Uterus (tissue), 4 donors: ENCODE data around the gene RCAN2. TPM values are rescaled to one million over a fixed set of nuclear protein-coding genes. Genes with fewer than 3 reads are reported as not detected.

ENCODE experiments used
- DNase-seq, 2 donors: peaks; one replicate each; pipeline ENCODE4 v3.0.0-alpha.2; 2019 to 2020
- H3K27ac ChIP-seq, 2 donors: fragments of 200-600 bp; sonication (generic); 1 replicate in 1 of 2; 2 replicates in 1 of 2; pipeline ENCODE4 v1.5.1; 2016 to 2018
- H3K27me3 ChIP-seq, 2 donors: fragments of 200-600 bp; sonication (generic); one replicate each; pipeline ENCODE4 v1.5.1; 2018 to 2019; ENCODE audit warnings: control low read depth in 1 of 2
- H3K36me3 ChIP-seq, 2 donors: fragments of 200-600 bp; sonication (generic); one replicate each; pipeline ENCODE4 v1.5.1; 2019; ENCODE audit warnings: control low read depth in 1 of 2
- H3K4me1 ChIP-seq, 2 donors: fragments of 200-600 bp; sonication (generic); one replicate each; pipeline ENCODE4 v1.5.1; 2018 to 2019; ENCODE audit warnings: control low read depth in 1 of 2
- H3K4me3 ChIP-seq, 2 donors: fragments of 200-600 bp; sonication (generic); 1 replicate in 1 of 2; 2 replicates in 1 of 2; pipeline ENCODE4 v1.5.1; 2018 to 2019; ENCODE audit warnings: mild to moderate bottlenecking in 1 of 2
- H3K9me3 ChIP-seq, 2 donors: fragments of 200-600 bp; sonication (generic); one replicate each; pipeline ENCODE4 v1.5.1; 2019; ENCODE audit warnings: control low read depth in 1 of 2
- CTCF ChIP-seq, 4 experiments: fragments of 200-600 bp in 2 of 4; fragments of 450-650 bp in 2 of 4; sonication (generic) in 2 of 4; IDR thresholded peaks; one replicate each; pipeline ENCODE4 v1.5.1; 2016 to 2019; ENCODE audit warnings: antibody characterized with exemption in 4 of 4, mild to moderate bottlenecking in 2 of 4, moderate library complexity in 1 of 4
- POLR2A ChIP-seq, 2 donors: fragments of 450-650 bp; IDR thresholded peaks; one replicate each; pipeline ENCODE4 v1.6.1; 2016; ENCODE audit warnings: antibody characterized with exemption in 2 of 2, mild to moderate bottlenecking in 1 of 2, moderate library complexity in 1 of 2
- intact Hi-C: fragments of 100-400 bp; cut with DNase I; formaldehyde crosslinking; loops from one replicate; pipeline ENCODE4 v1.15.1; 2023; ENCODE audit warnings: low total_unique reads
- total RNA-seq, 4 donors: library from RNA; depleted of rRNA in 3 of 4; stranded (reverse); fragments of >200 nt in 3 of 4; gene quantifications; one replicate each; pipeline versions ENCODE4 v1.1.0 to v1.2.4, GENCODE V29; 2014 to 2023
- donor health status: DM: yes; HTN: yes; CAD: no.

The RCAN2 gene
- total RNA-seq, 4 donors from 2014 or later, result 3.0 to 36.4 (median 16.3) TPM

- H3K9me3 ChIP-seq, result no peaks in the 10 kb centered on the region
- H3K4me1 ChIP-seq, result no peaks in the 10 kb centered on the region
- no peak overlapping the region for H3K4me3 ChIP-seq
- intact Hi-C loops, result no loop called here
- no peaks in the 10 kb centered on the region for H3K27me3 ChIP-seq
- TF ChIP-seq CTCF (IDR thresholded peaks at IDR 0.05) (no peak), POLR2A (IDR thresholded peaks at IDR 0.05) (no peak)
- no peak overlapping the region for H3K27ac ChIP-seq
- no peaks in the 10 kb centered on the region for H3K36me3 ChIP-seq
- no peak for DNase-seq
Measured at GRCh38 chr6:46367354-46368168, 123.7 kb downstream of the RCAN2 start.

- Histone ChIP-seq H3K27ac (no peak overlapping the region), H3K36me3 (no peaks in the 10 kb centered on the region), H3K4me1 (no peaks in the 10 kb centered on the region), H3K4me3 (no peak overlapping the region), H3K9me3 (no peaks in the 10 kb centered on the region), H3K27me3 (no peaks in the 10 kb centered on the region)
- intact Hi-C loops, result no loop called here
- DNase-seq, result no peak
- no peak for TF ChIP-seq POLR2A (IDR thresholded peaks at IDR 0.05)
- no peak for TF ChIP-seq CTCF (IDR thresholded peaks at IDR 0.05)
Measured at GRCh38 chr6:46366190-46366900, 124.9 kb downstream of the RCAN2 start.

GRCh38 chr6:46357591-46357990 lies 133.7 kb downstream of the RCAN2 start:
- TF ChIP-seq POLR2A (IDR thresholded peaks at IDR 0.05) (no peak), CTCF (IDR thresholded peaks at IDR 0.05) (no peak)
- intact Hi-C loops, result no loop called here
- Histone ChIP-seq H3K27ac (no peak overlapping the region), H3K4me3 (no peak overlapping the region), H3K36me3 (no peaks in the 10 kb centered on the region), H3K9me3 (no peaks in the 10 kb centered on the region), H3K4me1 (no peaks in the 10 kb centered on the region), H3K27me3 (no peaks in the 10 kb centered on the region)
- DNase-seq, result no peak

GRCh38 chr6:46356543-46356942 lies 134.7 kb downstream of the RCAN2 start:
- intact Hi-C loops, result no loop called here
- H3K4me3 ChIP-seq, result no peak overlapping the region
- H3K27ac ChIP-seq, result no peak overlapping the region
- no peak for DNase-seq
- no peaks in the 10 kb centered on the region for H3K36me3 ChIP-seq
- no peak for TF ChIP-seq CTCF (IDR thresholded peaks at IDR 0.05)
- no peak for TF ChIP-seq POLR2A (IDR thresholded peaks at IDR 0.05)
- no peaks in the 10 kb centered on the region for H3K4me1 ChIP-seq
- H3K27me3 ChIP-seq, result no peaks in the 10 kb centered on the region
- H3K9me3 ChIP-seq, result no peaks in the 10 kb centered on the region

GRCh38 chr6:46353528-46353927 lies 137.7 kb downstream of the RCAN2 start:
- Histone ChIP-seq H3K27me3 (no peaks in the 10 kb centered on the region), H3K9me3 (no peaks in the 10 kb centered on the region), H3K36me3 (no peaks in the 10 kb centered on the region), H3K27ac (no peak overlapping the region), H3K4me3 (no peak overlapping the region), H3K4me1 (no peaks in the 10 kb centered on the region)
- intact Hi-C loops, result no loop called here
- DNase-seq, result no peak
- TF ChIP-seq CTCF (IDR thresholded peaks at IDR 0.05) (no peak), POLR2A (IDR thresholded peaks at IDR 0.05) (no peak)
